ENCODE measurements around the gene TRMT44. TPM values are rescaled to one million over a fixed set of nuclear protein-coding genes. Genes with fewer than 3 reads are reported as not detected.

TRMT44 gene
- total RNA-seq, 1 experiment from 2014 or later = 22.9 TPM

DNA sequence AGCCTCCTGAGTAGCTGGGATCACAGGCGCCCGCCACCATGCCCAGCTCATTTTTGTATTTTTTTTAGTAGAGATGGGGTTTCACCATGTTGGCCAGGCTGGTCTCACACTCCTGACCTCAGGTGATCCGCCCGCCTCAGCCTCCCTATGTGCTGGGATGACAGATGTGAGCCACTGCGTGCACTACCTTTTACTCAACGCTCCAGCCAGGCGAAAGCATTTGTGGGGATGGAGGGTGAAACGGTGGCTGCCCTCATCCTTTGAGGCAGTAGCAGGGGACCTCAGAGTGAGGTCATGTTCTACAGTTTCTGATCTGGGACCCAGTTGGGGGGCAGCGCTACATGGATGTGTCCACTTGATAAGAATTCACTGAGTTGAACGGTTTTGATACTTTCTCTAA lies 73.8 kb downstream of the TRMT44 start:
- POLR2A ChIA-PET (ENCODE audit: low non-redundant PET) = no interaction called here

DNA sequence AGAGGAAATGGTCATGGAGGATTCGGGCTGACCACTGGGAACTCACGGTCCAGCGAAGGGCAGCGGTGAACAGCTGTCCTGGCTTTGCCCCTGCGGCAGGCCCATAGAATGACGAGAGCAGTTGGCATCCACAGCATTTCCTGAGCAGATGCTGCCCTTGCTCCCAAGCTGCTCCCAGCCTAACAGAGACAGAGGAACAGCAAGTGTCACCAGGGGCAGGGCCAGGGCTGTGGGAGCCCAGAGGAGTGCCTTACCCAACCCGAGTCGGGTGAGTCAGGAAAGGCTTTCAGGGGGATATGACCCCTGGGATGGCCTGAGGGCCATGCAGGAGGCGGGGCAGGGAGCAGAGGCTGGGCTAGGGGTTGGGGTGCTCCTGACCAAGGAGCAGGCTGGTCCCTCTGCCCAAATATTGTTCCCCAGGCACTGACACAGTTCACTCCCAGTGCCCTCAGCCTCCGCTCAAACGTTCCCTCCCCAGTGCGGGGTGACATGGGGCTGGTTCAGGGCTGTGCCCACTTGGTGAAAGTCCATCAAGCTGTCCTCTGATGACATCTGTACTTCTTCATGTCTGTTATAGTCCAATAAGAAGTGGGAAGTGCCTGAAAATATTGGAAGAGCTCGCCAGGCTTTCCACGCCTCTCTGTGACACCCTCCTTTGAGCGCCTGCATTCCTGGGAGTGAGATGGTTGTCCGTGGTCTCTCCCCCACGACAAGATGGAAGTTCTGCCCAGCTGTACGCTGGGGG lies 74.9 kb downstream of the TRMT44 start:
- H3K4me1 ChIP-seq (ENCODE audit: insufficient read depth, low read length, poor library complexity, severe bottlenecking) = no peaks in the 10 kb centered on the region
- no peaks in the 10 kb centered on the region for H3K9me3 ChIP-seq (ENCODE audit: low read depth, low read length, poor library complexity, severe bottlenecking)
- BruUV-seq (replicated peaks) = no TSS peak
- ChIA-PET CTCF (no interaction called here), POLR2A (ENCODE audit: low non-redundant PET) (no interaction called here)
- intact Hi-C loops (cut with micrococcal nuclease; ENCODE audit: unreplicated experiment) = no loop called here
- TF ChIP-seq EZH2 (IDR thresholded peaks at IDR 0.05; ENCODE audit: borderline replicate concordance, low read depth, low read length, poor library complexity, severe bottlenecking) (no peak), CTCF (conservative IDR thresholded peaks at IDR 0.05; ENCODE audit: low read depth, low read length) (no peak)
- DNase-seq (ENCODE audit: low spot score) = no peak
- peaks cover 4% of the 10 kb centered on the region for H3K27me3 ChIP-seq (replicated peaks; ENCODE audit: insufficient read depth, low read depth, low read length, poor library complexity)
- no peak overlapping the region for H3K27ac ChIP-seq (ENCODE audit: low read depth, low read length, poor library complexity, severe bottlenecking)
- no peak overlapping the region for H3K4me3 ChIP-seq (ENCODE audit: low read depth, low read length, poor library complexity, severe bottlenecking)
- no peaks in the 10 kb centered on the region for H3K36me3 ChIP-seq (ENCODE audit: insufficient read depth, low read length, poor library complexity, severe bottlenecking)

More for the DNA sequence above, 73.8 kb downstream of the TRMT44 start:
- Histone ChIP-seq H3K27ac (ENCODE audit: low read depth, low read length, poor library complexity, severe bottlenecking) (no peak overlapping the region), H3K27me3 (replicated peaks; ENCODE audit: insufficient read depth, low read depth, low read length, poor library complexity) (peaks cover 4% of the 10 kb centered on the region), H3K4me1 (ENCODE audit: insufficient read depth, low read length, poor library complexity, severe bottlenecking) (no peaks in the 10 kb centered on the region), H3K4me3 (ENCODE audit: low read depth, low read length, poor library complexity, severe bottlenecking) (no peak overlapping the region), H3K36me3 (ENCODE audit: insufficient read depth, low read length, poor library complexity, severe bottlenecking) (no peaks in the 10 kb centered on the region), H3K9me3 (ENCODE audit: low read depth, low read length, poor library complexity, severe bottlenecking) (no peaks in the 10 kb centered on the region)
- TF ChIP-seq EZH2 (IDR thresholded peaks at IDR 0.05; ENCODE audit: borderline replicate concordance, low read depth, low read length, poor library complexity, severe bottlenecking) = no peak
- no peak for TF ChIP-seq CTCF (conservative IDR thresholded peaks at IDR 0.05; ENCODE audit: low read depth, low read length)
- intact Hi-C loops (cut with micrococcal nuclease; ENCODE audit: unreplicated experiment) = no loop called here
- CTCF ChIA-PET = no interaction called here
- no peak for DNase-seq (ENCODE audit: low spot score)
- BruUV-seq (replicated peaks) = no TSS peak

- no peak overlapping the region for H3K4me3 ChIP-seq (ENCODE audit: low read depth, low read length, poor library complexity, severe bottlenecking)
- no peak for TF ChIP-seq CTCF (conservative IDR thresholded peaks at IDR 0.05; ENCODE audit: low read depth, low read length)
- TF ChIP-seq EZH2 (IDR thresholded peaks at IDR 0.05; ENCODE audit: borderline replicate concordance, low read depth, low read length, poor library complexity, severe bottlenecking) = no peak
- no peaks in the 10 kb centered on the region for H3K36me3 ChIP-seq (ENCODE audit: insufficient read depth, low read length, poor library complexity, severe bottlenecking)
- CTCF ChIA-PET = no interaction called here
- no peaks in the 10 kb centered on the region for H3K9me3 ChIP-seq (ENCODE audit: low read depth, low read length, poor library complexity, severe bottlenecking)
- no peak overlapping the region for H3K27ac ChIP-seq (ENCODE audit: low read depth, low read length, poor library complexity, severe bottlenecking)
- BruUV-seq (replicated peaks) = no TSS peak
- H3K27me3 ChIP-seq (replicated peaks; ENCODE audit: insufficient read depth, low read depth, low read length, poor library complexity) = peaks cover 4% of the 10 kb centered on the region
- POLR2A ChIA-PET (ENCODE audit: low non-redundant PET) = no interaction called here
- H3K4me1 ChIP-seq (ENCODE audit: insufficient read depth, low read length, poor library complexity, severe bottlenecking) = no peaks in the 10 kb centered on the region
- no peak for DNase-seq (ENCODE audit: low spot score)
- intact Hi-C loops (cut with micrococcal nuclease; ENCODE audit: unreplicated experiment) = no loop called here
Observed at GRCh38 chr4:8516061-8516573, 75.5 kb downstream of the TRMT44 start.

All from A673 (cell line).